A549 (cell line): ENCODE measurements around the gene RIMS1. TPM values are rescaled to one million over a fixed set of nuclear protein-coding genes. Genes with fewer than 3 reads are reported as not detected.

Source experiments
- ATAC-seq, 2 experiments: fragments of 200-7000 bp in 1 of 2; fragments of >200 bp in 1 of 2; cut with Nextera tagmentation in 1 of 2; cut with Tn5 transposase in 1 of 2; 3 replicates each; pipeline versions ENCODE4 v1.8.0 to v1.9.1; 2018 to 2020; ENCODE audit warnings: mild to moderate bottlenecking in 1 of 2, moderate library complexity in 1 of 2
- CTCF ChIA-PET: fragments of 300-600 bp; sonication (Branson Sonifier 250); formaldehyde crosslinking; extraction: SDS; loops from one replicate; lab custom pipeline; 2021; ENCODE audit warnings: antibody characterized with exemption, inconsistent platforms; lab: Yijun Ruan, JAX
- POLR2A ChIA-PET: fragments of 350-600 bp; formaldehyde crosslinking; extraction: SDS; loops from one replicate; lab custom pipeline; 2021; ENCODE audit warnings: antibody characterized with exemption, inconsistent platforms; lab: Yijun Ruan, JAX
- DNase-seq, 2 experiments: peaks; one replicate each; pipeline versions ENCODE4 v3.0.0 to v3.0.0-alpha.2; 2011 to 2016; ENCODE audit warnings: low read depth in 1 of 2, low spot score in 1 of 2
- FAIRE-seq: peaks from 2 replicates; lab custom pipeline; 2011; peaks lifted over from hg19 to GRCh38; lab: Jason Lieb, UNC
- H3K27ac ChIP-seq, 2 experiments: fragments of >200 bp; sonication (Bioruptor Twin); formaldehyde crosslinking; 3 replicates each; pipeline ENCODE4 v1.5.1; 2016 to 2017
- H3K4me1 ChIP-seq: fragments of >200 bp; sonication (Bioruptor Twin); formaldehyde crosslinking; 3 replicates; pipeline ENCODE4 v1.6.1; 2016
- H3K4me2 ChIP-seq: fragments of >200 bp; sonication (Bioruptor Twin); formaldehyde crosslinking; 3 replicates; pipeline ENCODE4 v1.6.1; 2016
- H3K4me3 ChIP-seq: fragments of >200 bp; sonication (Bioruptor Twin); formaldehyde crosslinking; 3 replicates; pipeline ENCODE4 v1.5.1; 2016
- H3K9me3 ChIP-seq: fragments of >200 bp; sonication (Bioruptor Twin); formaldehyde crosslinking; 3 replicates; pipeline ENCODE4 v1.6.1; 2016
- EHF ChIP-seq: fragments of 250-450 bp; sonication (Bioruptor Pico); IDR thresholded peaks from 2 replicates; pipeline ENCODE4 v1.5.0; 2020; ENCODE audit warnings: mild to moderate bottlenecking
- ESRRA ChIP-seq: fragments of 150-350 bp; IDR thresholded peaks from 2 replicates; pipeline ENCODE4 v1.6.1; 2014; ENCODE audit warnings: mild to moderate bottlenecking, low read length, borderline replicate concordance
- FOSL2 ChIP-seq, 2 experiments: fragments of 450-650 bp in 1 of 2; fragments of >200 bp in 1 of 2; sonication (Bioruptor Twin) in 1 of 2; formaldehyde crosslinking; IDR thresholded peaks; 2 replicates each; pipeline versions ENCODE4 v1.5.0 to v1.6.1; 2016 to 2020; ENCODE audit warnings: mild to moderate bottlenecking in 1 of 2, moderate library complexity in 1 of 2
- FOXS1 ChIP-seq: fragments of 250-450 bp; sonication (Bioruptor Pico); IDR thresholded peaks from 2 replicates; pipeline ENCODE4 v1.5.0; 2020; ENCODE audit warnings: mild to moderate bottlenecking, moderate library complexity
- HOXA7 ChIP-seq: fragments of 250-450 bp; sonication (Bioruptor Pico); IDR thresholded peaks from 2 replicates; pipeline ENCODE4 v1.5.0; 2020; ENCODE audit warnings: mild to moderate bottlenecking, moderate library complexity
- HOXB13 ChIP-seq: fragments of 250-450 bp; sonication (Bioruptor Pico); IDR thresholded peaks from 2 replicates; pipeline ENCODE4 v1.5.0; 2020; ENCODE audit warnings: low read depth, mild to moderate bottlenecking, moderate library complexity
- HOXB5 ChIP-seq: fragments of 250-450 bp; sonication (Bioruptor Pico); IDR thresholded peaks from 2 replicates; pipeline ENCODE4 v1.5.0; 2020; ENCODE audit warnings: mild to moderate bottlenecking, moderate library complexity
- JUN ChIP-seq, 2 experiments: fragments of >200 bp; sonication (Bioruptor Twin); formaldehyde crosslinking; IDR thresholded peaks; 2 replicates in 1 of 2; 3 replicates in 1 of 2; pipeline ENCODE4 v1.6.1; 2016 to 2017
- JUNB ChIP-seq: fragments of >200 bp; sonication (Bioruptor Twin); formaldehyde crosslinking; IDR thresholded peaks from 2 replicates; pipeline ENCODE4 v1.6.1; 2016
- MYC ChIP-seq: IDR thresholded peaks from 2 replicates; pipeline ENCODE4 v1.6.1; 2012; ENCODE audit warnings: mild to moderate bottlenecking, inconsistent platforms, low read length, improper control_type of control experiment, borderline replicate concordance
- POLR2AphosphoS2 ChIP-seq: conservative IDR thresholded peaks from 2 replicates; pipeline ENCODE4 v1.6.1; 2012; ENCODE audit warnings: low read length, improper control_type of control experiment, inconsistent platforms
- RAD21 ChIP-seq, 2 experiments: fragments of >200 bp in 1 of 2; sonication (Bioruptor Twin) in 1 of 2; formaldehyde crosslinking in 1 of 2; IDR thresholded peaks in 1 of 2; conservative IDR thresholded peaks in 1 of 2; 2 replicates in 1 of 2; 3 replicates in 1 of 2; pipeline ENCODE4 v1.6.1; 2012 to 2018; ENCODE audit warnings: inconsistent platforms in 1 of 2
- RARB ChIP-seq: fragments of 250-450 bp; sonication (Bioruptor Pico); IDR thresholded peaks from 2 replicates; pipeline ENCODE4 v1.8.0; 2021; ENCODE audit warnings: mild to moderate bottlenecking, moderate library complexity
- RNF2 ChIP-seq: fragments of 200-600 bp; sonication (generic); IDR thresholded peaks from 2 replicates; pipeline ENCODE4 v1.6.1; 2016; ENCODE audit warnings: low read depth, mild to moderate bottlenecking, antibody characterized with exemption, moderate library complexity, borderline replicate concordance
- TFCP2L1 ChIP-seq: fragments of 250-450 bp; sonication (Bioruptor Pico); IDR thresholded peaks from 2 replicates; pipeline ENCODE4 v1.5.0; 2021; ENCODE audit warnings: mild to moderate bottlenecking
- WGBS: methylation state at CpG from one replicate; pipeline ENCODE4 v1.1.6; 2017; ENCODE audit errors: missing lambda C conversion rate; 5-methylcytosine and 5-hydroxymethylcytosine counted together
- polyA minus RNA-seq: library from RNA; depleted of rRNA, polyadenylated mRNA; stranded (reverse); fragments of >200 nt; gene quantifications from 2 replicates; pipeline ENCODE4 v1.2.3, GENCODE V29; 2011; rRNA and poly(A)+ RNA removed
- polyA plus RNA-seq, 4 experiments: library from polyadenylated mRNA; depleted of rRNA in 3 of 4; stranded (reverse); fragments of >200 nt; fragmentation: RNase III in 1 of 4; extraction: RNeasy Plus Mini Kit Qiagen cat#74134 plus additional on column Dnase treatment in 1 of 4; gene quantifications; 2 replicates in 3 of 4; 3 replicates in 1 of 4; pipeline ENCODE4 v1.2.3, GENCODE V29; 2011 to 2017
- TF ChIP-seq, protein P1 (sequence below): IDR thresholded peaks from 2 replicates; pipeline ENCODE4 v1.6.1; 2012
- TF ChIP-seq, protein P2 (sequence below): fragments of 200-600 bp; sonication (generic); IDR thresholded peaks from 2 replicates; pipeline ENCODE4 v1.6.1; 2016; ENCODE audit warnings: antibody characterized with exemption, mild to moderate bottlenecking, moderate library complexity
- TF ChIP-seq, protein P3 (sequence below): IDR thresholded peaks from 2 replicates; pipeline ENCODE4 v1.6.1; 2012

RIMS1 gene, protein sequence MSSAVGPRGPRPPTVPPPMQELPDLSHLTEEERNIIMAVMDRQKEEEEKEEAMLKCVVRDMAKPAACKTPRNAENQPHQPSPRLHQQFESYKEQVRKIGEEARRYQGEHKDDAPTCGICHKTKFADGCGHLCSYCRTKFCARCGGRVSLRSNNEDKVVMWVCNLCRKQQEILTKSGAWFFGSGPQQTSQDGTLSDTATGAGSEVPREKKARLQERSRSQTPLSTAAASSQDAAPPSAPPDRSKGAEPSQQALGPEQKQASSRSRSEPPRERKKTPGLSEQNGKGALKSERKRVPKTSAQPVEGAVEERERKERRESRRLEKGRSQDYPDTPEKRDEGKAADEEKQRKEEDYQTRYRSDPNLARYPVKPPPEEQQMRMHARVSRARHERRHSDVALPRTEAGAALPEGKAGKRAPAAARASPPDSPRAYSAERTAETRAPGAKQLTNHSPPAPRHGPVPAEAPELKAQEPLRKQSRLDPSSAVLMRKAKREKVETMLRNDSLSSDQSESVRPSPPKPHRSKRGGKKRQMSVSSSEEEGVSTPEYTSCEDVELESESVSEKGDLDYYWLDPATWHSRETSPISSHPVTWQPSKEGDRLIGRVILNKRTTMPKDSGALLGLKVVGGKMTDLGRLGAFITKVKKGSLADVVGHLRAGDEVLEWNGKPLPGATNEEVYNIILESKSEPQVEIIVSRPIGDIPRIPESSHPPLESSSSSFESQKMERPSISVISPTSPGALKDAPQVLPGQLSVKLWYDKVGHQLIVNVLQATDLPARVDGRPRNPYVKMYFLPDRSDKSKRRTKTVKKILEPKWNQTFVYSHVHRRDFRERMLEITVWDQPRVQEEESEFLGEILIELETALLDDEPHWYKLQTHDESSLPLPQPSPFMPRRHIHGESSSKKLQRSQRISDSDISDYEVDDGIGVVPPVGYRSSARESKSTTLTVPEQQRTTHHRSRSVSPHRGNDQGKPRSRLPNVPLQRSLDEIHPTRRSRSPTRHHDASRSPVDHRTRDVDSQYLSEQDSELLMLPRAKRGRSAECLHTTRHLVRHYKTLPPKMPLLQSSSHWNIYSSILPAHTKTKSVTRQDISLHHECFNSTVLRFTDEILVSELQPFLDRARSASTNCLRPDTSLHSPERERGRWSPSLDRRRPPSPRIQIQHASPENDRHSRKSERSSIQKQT (N-terminal part only)
- polyA plus RNA-seq (2011; rRNA removed) (0.03 and 0.04 TPM in 2 replicates), polyA plus RNA-seq (2017; fragmentation: RNase III; extraction: RNeasy Plus Mini Kit Qiagen cat#74134 plus additional on column Dnase treatment) (not detected in 3 replicates), polyA minus RNA-seq (not detected in 2 replicates)
- 0.01 TPM in 1 of 2 replicates, not detected in the other for polyA plus RNA-seq (2012; cell fraction: cytosol; rRNA removed)
- polyA plus RNA-seq (2012; cell fraction: nucleus; rRNA removed) = not detected in 2 replicates

DNA sequence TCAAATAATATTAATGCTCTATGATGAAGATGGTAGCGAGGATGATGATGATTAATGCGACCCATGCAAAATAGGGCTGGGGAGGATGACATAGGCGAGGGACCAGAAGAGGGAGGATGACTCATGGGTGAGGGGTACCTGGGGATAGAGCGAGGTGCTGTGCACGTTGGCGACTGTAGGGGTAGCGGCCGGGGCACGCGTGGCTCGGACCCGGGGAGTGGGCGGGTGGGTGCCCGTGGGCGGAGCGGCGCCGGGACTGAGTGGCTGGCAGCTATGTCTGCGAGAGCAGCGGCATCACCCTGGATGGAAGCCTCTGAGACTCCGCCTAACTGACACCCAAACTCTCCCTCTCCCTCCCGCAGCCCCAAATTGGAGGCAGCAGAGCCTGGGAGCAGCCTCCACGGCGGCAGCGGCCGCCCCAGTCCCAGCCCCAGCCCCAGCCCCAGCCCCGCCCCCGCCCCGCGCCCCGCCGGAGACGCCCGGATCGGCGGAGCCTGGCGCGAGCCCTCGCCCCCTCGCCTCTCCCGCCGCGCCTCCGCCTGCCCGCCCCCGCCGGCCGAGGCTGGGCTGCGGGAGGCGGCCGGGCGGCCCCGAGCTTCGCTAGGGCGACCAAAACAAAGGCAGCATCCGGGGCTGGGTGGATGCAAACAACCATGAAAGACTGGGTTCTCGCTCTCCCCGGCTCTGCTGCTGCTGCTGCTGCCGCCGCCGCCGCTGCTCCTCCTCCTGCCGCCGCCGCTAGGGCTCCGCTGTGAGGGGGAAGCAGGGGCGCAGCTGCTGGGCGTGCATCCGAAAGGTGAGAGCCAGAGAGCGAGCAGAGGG lies at the start of gene RIMS1:
TSS of gene RIMS1 (plus strand) at position 367 of the 822 bp plus-strand sequence. CDS start 474 bp downstream, outside the sequence.
- peak within 1 kb of the TSS; percentile 93 for H3K4me2 ChIP-seq
- ChIA-PET POLR2A (no interaction called here), CTCF (no interaction called here)
- ATAC-seq = peak; percentile 84 to 90
- H3K4me1 ChIP-seq = no peaks in the 10 kb centered on the region
- H3K27ac ChIP-seq = 0 out of 6 replicates have a peak within 1 kb of the TSS, but pooled peaks of 1 of the 2 experiments have one; percentile 45
- H3K9me3 ChIP-seq = no peaks in the 10 kb centered on the region
- no peak for FAIRE-seq
- peak within 1 kb of the TSS; percentile 47 for H3K4me3 ChIP-seq
- no peak for TF ChIP-seq HOXB5
- TF ChIP-seq JUN (IDR thresholded peaks at IDR 0.05) = no peak
- no peak for TF ChIP-seq RNF2
- TF ChIP-seq, protein P1, sequence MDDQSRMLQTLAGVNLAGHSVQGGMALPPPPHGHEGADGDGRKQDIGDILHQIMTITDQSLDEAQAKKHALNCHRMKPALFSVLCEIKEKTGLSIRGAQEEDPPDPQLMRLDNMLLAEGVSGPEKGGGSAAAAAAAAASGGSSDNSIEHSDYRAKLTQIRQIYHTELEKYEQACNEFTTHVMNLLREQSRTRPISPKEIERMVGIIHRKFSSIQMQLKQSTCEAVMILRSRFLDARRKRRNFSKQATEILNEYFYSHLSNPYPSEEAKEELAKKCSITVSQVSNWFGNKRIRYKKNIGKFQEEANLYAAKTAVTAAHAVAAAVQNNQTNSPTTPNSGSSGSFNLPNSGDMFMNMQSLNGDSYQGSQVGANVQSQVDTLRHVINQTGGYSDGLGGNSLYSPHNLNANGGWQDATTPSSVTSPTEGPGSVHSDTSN = no peak
- no peak for TF ChIP-seq POLR2AphosphoS2
- TF ChIP-seq, protein P2, sequence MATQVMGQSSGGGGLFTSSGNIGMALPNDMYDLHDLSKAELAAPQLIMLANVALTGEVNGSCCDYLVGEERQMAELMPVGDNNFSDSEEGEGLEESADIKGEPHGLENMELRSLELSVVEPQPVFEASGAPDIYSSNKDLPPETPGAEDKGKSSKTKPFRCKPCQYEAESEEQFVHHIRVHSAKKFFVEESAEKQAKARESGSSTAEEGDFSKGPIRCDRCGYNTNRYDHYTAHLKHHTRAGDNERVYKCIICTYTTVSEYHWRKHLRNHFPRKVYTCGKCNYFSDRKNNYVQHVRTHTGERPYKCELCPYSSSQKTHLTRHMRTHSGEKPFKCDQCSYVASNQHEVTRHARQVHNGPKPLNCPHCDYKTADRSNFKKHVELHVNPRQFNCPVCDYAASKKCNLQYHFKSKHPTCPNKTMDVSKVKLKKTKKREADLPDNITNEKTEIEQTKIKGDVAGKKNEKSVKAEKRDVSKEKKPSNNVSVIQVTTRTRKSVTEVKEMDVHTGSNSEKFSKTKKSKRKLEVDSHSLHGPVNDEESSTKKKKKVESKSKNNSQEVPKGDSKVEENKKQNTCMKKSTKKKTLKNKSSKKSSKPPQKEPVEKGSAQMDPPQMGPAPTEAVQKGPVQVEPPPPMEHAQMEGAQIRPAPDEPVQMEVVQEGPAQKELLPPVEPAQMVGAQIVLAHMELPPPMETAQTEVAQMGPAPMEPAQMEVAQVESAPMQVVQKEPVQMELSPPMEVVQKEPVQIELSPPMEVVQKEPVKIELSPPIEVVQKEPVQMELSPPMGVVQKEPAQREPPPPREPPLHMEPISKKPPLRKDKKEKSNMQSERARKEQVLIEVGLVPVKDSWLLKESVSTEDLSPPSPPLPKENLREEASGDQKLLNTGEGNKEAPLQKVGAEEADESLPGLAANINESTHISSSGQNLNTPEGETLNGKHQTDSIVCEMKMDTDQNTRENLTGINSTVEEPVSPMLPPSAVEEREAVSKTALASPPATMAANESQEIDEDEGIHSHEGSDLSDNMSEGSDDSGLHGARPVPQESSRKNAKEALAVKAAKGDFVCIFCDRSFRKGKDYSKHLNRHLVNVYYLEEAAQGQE = no peak
- TF ChIP-seq JUNB = no peak
- TF ChIP-seq RARB (CRISPR knock-in tag) = no peak
- TF ChIP-seq MYC = no peak
- no peak for TF ChIP-seq EHF (CRISPR knock-in tag)
- no peak for TF ChIP-seq RAD21 (conservative IDR thresholded peaks at IDR 0.05 in 1 of 2, IDR thresholded peaks at IDR 0.05 in 1 of 2)
- no peak for TF ChIP-seq ESRRA
- no peak for TF ChIP-seq HOXA7
- TF ChIP-seq TFCP2L1 = no peak
- no peak for TF ChIP-seq FOSL2 (IDR thresholded peaks at IDR 0.05)
- TF ChIP-seq FOSL2 (CRISPR knock-in tag; IDR thresholded peaks at IDR 0.05) = no peak
- TF ChIP-seq FOXS1 (CRISPR knock-in tag) = no peak
- TF ChIP-seq, protein P3, sequence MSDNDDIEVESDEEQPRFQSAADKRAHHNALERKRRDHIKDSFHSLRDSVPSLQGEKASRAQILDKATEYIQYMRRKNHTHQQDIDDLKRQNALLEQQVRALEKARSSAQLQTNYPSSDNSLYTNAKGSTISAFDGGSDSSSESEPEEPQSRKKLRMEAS = no peak
- TF ChIP-seq HOXB13 (CRISPR knock-in tag) = no peak
- peak; percentile 1 to 6 for DNase-seq
- WGBS = 2% methylated on average over 3 of the region's 70 CpGs
